ENCODE data around the gene CNGB1.
A peak's percentile ranks its signal among the peaks of the same experiment; 100 is the strongest.

Gene CNGB1

DNA sequence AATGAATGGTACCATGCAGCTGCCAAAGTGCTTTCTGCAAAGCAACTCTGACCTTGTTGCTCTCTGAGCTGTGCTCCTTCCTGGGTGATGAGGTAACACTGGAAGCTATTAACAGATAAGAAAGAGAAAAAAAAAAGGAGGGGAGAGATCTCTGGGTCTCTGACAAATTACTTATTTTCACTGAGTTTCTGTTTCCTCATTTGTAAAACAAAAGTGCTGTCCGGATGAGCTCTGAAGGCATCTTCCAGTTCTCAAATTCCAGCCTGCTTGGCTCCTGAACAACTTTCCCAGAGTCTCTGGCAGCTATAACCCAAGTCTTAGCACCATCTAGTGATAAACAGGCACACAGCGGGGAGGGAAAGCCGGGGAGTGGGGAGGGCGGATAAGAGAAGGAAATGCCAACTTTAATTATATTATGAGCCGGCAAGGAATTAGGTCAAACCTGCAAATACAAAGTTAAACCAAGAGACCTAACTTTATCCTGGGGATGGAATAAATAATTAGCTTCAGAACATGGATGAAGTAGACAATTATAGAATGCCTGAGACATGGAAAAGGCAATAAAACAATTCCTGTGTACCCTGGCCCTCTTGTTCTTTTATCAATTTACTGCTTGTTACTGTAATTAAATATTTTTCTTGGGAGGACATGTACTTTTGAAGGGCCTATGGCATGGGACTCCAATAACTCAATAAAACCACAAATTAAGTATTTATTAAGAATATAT is 107.3 kb downstream of the CNGB1 start:
- WGBS, 2 donors (ENCODE audit: extremely low coverage in 2 of 2, insufficient read length in 2 of 2, insufficient replicate concordance in 1 of 2): no CpG with 5 or more reads among the region's 5 CpGs

GRCh38 chr16:57862698-57863433 is 108.1 kb downstream of the CNGB1 start:
- Histone ChIP-seq H3K27me3 (ENCODE audit: control insufficient read depth in 3 of 3, insufficient read depth in 3 of 3, low read depth in 1 of 3, low read length in 3 of 3) (peaks cover 0 to 3% (median 0%) of the 10 kb centered on the region in 3 experiments), H2BK120ac (ENCODE audit: low read depth, low read length) (no peak overlapping the region), H3K79me1 (ENCODE audit: low read depth, low read length) (no peaks in the 10 kb centered on the region), H3K23ac (ENCODE audit: low read depth, low read length, poor library complexity) (no peak overlapping the region), H4K91ac (ENCODE audit: low read depth, low read length, poor library complexity) (no peak overlapping the region), H2AK5ac (ENCODE audit: low read depth, low read length) (no peak overlapping the region), H3K18ac (ENCODE audit: low read length) (no peak overlapping the region), H2BK5ac (ENCODE audit: low read length) (no peak overlapping the region), H2BK15ac (ENCODE audit: low read length) (no peak overlapping the region), H2AFZ (ENCODE audit: low read length) (peak overlapping the region; percentile 21), H3K4me1 (ENCODE audit: control insufficient read depth in 2 of 2, insufficient read depth in 1 of 2, low read depth in 1 of 2, low read length in 2 of 2) (peaks cover 6 to 16% of the 10 kb centered on the region in 2 donors), H3K9ac (ENCODE audit: low read depth, low read length, poor library complexity) (peak overlapping the region; percentile 70), H3K9me3 (replicated peaks in 1 of 2; ENCODE audit: control insufficient read depth in 2 of 2, insufficient read depth in 1 of 2, low read depth in 1 of 2, low read length in 2 of 2) (no peaks in the 10 kb centered on the region), H3K4me2 (ENCODE audit: insufficient read depth, low read length, poor library complexity, severe bottlenecking) (no peak overlapping the region), H3K27ac (replicated peaks; ENCODE audit: low read length) (no peak overlapping the region), H3K14ac (ENCODE audit: low read length) (no peak overlapping the region), H3K4me3 (ENCODE audit: low read length in 2 of 2) (no peak overlapping the region), H2BK12ac (ENCODE audit: low read length) (no peak overlapping the region), H4K8ac (ENCODE audit: low read depth, low read length) (no peak overlapping the region), H3K36me3 (replicated peaks in 1 of 2; ENCODE audit: control insufficient read depth in 2 of 2, insufficient read depth in 2 of 2, low read length in 2 of 2) (no peaks in the 10 kb centered on the region), H3K4ac (ENCODE audit: low read length) (no peak overlapping the region)
- WGBS, 2 donors (ENCODE audit: extremely low coverage in 2 of 2, insufficient read length in 2 of 2, insufficient replicate concordance in 1 of 2): no CpG with 5 or more reads among the region's 9 CpGs
- no peak for DNase-seq (ENCODE audit: low spot score)

More for the DNA sequence above, 107.3 kb downstream of the CNGB1 start:
- H3K27ac ChIP-seq (replicated peaks; ENCODE audit: low read length): no peak overlapping the region
- H3K4me2 ChIP-seq (ENCODE audit: insufficient read depth, low read length, poor library complexity, severe bottlenecking): no peak overlapping the region
- H2AK5ac ChIP-seq (ENCODE audit: low read depth, low read length): no peak overlapping the region
- no peak overlapping the region for H2BK15ac ChIP-seq (ENCODE audit: low read length)
- DNase-seq (ENCODE audit: low spot score): peak; percentile 39
- H3K9ac ChIP-seq (ENCODE audit: low read depth, low read length, poor library complexity): no peak overlapping the region
- no peak overlapping the region for H4K8ac ChIP-seq (ENCODE audit: low read depth, low read length)
- H3K27me3 ChIP-seq (ENCODE audit: control insufficient read depth in 3 of 3, insufficient read depth in 3 of 3, low read depth in 1 of 3, low read length in 3 of 3): peaks cover 0 to 3% (median 0%) of the 10 kb centered on the region in 3 experiments
- H3K23ac ChIP-seq (ENCODE audit: low read depth, low read length, poor library complexity): no peak overlapping the region
- H3K79me1 ChIP-seq (ENCODE audit: low read depth, low read length): no peaks in the 10 kb centered on the region
- no peak overlapping the region for H2BK12ac ChIP-seq (ENCODE audit: low read length)
- peaks cover 6 to 16% of the 10 kb centered on the region in 2 donors for H3K4me1 ChIP-seq (ENCODE audit: control insufficient read depth in 2 of 2, insufficient read depth in 1 of 2, low read depth in 1 of 2, low read length in 2 of 2)
- H4K91ac ChIP-seq (ENCODE audit: low read depth, low read length, poor library complexity): no peak overlapping the region
- no peak overlapping the region for H2BK120ac ChIP-seq (ENCODE audit: low read depth, low read length)
- H3K4ac ChIP-seq (ENCODE audit: low read length): no peak overlapping the region
- no peak overlapping the region for H2BK5ac ChIP-seq (ENCODE audit: low read length)
- no peak overlapping the region for H3K14ac ChIP-seq (ENCODE audit: low read length)
- no peaks in the 10 kb centered on the region for H3K36me3 ChIP-seq (replicated peaks in 1 of 2; ENCODE audit: control insufficient read depth in 2 of 2, insufficient read depth in 2 of 2, low read length in 2 of 2)
- H3K4me3 ChIP-seq (ENCODE audit: low read length in 2 of 2): no peak overlapping the region
- H2AFZ ChIP-seq (ENCODE audit: low read length): no peak overlapping the region
- H3K18ac ChIP-seq (ENCODE audit: low read length): no peak overlapping the region
- H3K9me3 ChIP-seq (replicated peaks in 1 of 2; ENCODE audit: control insufficient read depth in 2 of 2, insufficient read depth in 1 of 2, low read depth in 1 of 2, low read length in 2 of 2): no peaks in the 10 kb centered on the region

GRCh38 chr16:57859331-57859730 is 111.6 kb downstream of the CNGB1 start:
- no peak overlapping the region for H3K18ac ChIP-seq (ENCODE audit: low read length)
- H4K8ac ChIP-seq (ENCODE audit: low read depth, low read length): no peak overlapping the region
- H3K4me2 ChIP-seq (ENCODE audit: insufficient read depth, low read length, poor library complexity, severe bottlenecking): no peak overlapping the region
- no peak overlapping the region for H3K4ac ChIP-seq (ENCODE audit: low read length)
- no peak overlapping the region for H4K91ac ChIP-seq (ENCODE audit: low read depth, low read length, poor library complexity)
- no peak overlapping the region for H3K23ac ChIP-seq (ENCODE audit: low read depth, low read length, poor library complexity)
- H2BK5ac ChIP-seq (ENCODE audit: low read length): no peak overlapping the region
- no peak overlapping the region for H2BK15ac ChIP-seq (ENCODE audit: low read length)
- H3K4me3 ChIP-seq (ENCODE audit: low read length in 2 of 2): no peak overlapping the region
- H3K4me1 ChIP-seq (ENCODE audit: control insufficient read depth in 2 of 2, insufficient read depth in 1 of 2, low read depth in 1 of 2, low read length in 2 of 2): peaks cover 6 to 16% of the 10 kb centered on the region in 2 donors
- H3K27ac ChIP-seq (replicated peaks; ENCODE audit: low read length): no peak overlapping the region
- H2BK12ac ChIP-seq (ENCODE audit: low read length): no peak overlapping the region
- no peak overlapping the region for H2AFZ ChIP-seq (ENCODE audit: low read length)
- peak; percentile 36 for DNase-seq (ENCODE audit: low spot score)
- H3K27me3 ChIP-seq (ENCODE audit: control insufficient read depth in 3 of 3, insufficient read depth in 3 of 3, low read depth in 1 of 3, low read length in 3 of 3): no peaks in the 10 kb centered on the region
- H3K9me3 ChIP-seq (replicated peaks in 1 of 2; ENCODE audit: control insufficient read depth in 2 of 2, insufficient read depth in 1 of 2, low read depth in 1 of 2, low read length in 2 of 2): peaks cover 3 to 5% of the 10 kb centered on the region in 2 donors
- no peaks in the 10 kb centered on the region for H3K79me1 ChIP-seq (ENCODE audit: low read depth, low read length)
- H2AK5ac ChIP-seq (ENCODE audit: low read depth, low read length): no peak overlapping the region
- H3K36me3 ChIP-seq (replicated peaks in 1 of 2; ENCODE audit: control insufficient read depth in 2 of 2, insufficient read depth in 2 of 2, low read length in 2 of 2): no peaks in the 10 kb centered on the region
- H3K14ac ChIP-seq (ENCODE audit: low read length): no peak overlapping the region
- H3K9ac ChIP-seq (ENCODE audit: low read depth, low read length, poor library complexity): no peak overlapping the region
- H2BK120ac ChIP-seq (ENCODE audit: low read depth, low read length): no peak overlapping the region
- no CpG with 5 or more reads among the region's 5 CpGs for WGBS, 2 donors (ENCODE audit: extremely low coverage in 2 of 2, insufficient read length in 2 of 2, insufficient replicate concordance in 1 of 2)

GRCh38 chr16:57858635-57859034 is 112.3 kb downstream of the CNGB1 start:
- no peak for DNase-seq (ENCODE audit: low spot score)
- H2BK5ac ChIP-seq (ENCODE audit: low read length): no peak overlapping the region
- H3K14ac ChIP-seq (ENCODE audit: low read length): no peak overlapping the region
- H3K18ac ChIP-seq (ENCODE audit: low read length): no peak overlapping the region
- H3K9me3 ChIP-seq (replicated peaks in 1 of 2; ENCODE audit: control insufficient read depth in 2 of 2, insufficient read depth in 1 of 2, low read depth in 1 of 2, low read length in 2 of 2): peaks cover 3 to 5% of the 10 kb centered on the region in 2 donors
- H3K4me3 ChIP-seq (ENCODE audit: low read length in 2 of 2): no peak overlapping the region
- H3K4me2 ChIP-seq (ENCODE audit: insufficient read depth, low read length, poor library complexity, severe bottlenecking): no peak overlapping the region
- no peak overlapping the region for H4K91ac ChIP-seq (ENCODE audit: low read depth, low read length, poor library complexity)
- no peak overlapping the region for H2BK12ac ChIP-seq (ENCODE audit: low read length)
- no peaks in the 10 kb centered on the region for H3K36me3 ChIP-seq (replicated peaks in 1 of 2; ENCODE audit: control insufficient read depth in 2 of 2, insufficient read depth in 2 of 2, low read length in 2 of 2)
- no peak overlapping the region for H2BK15ac ChIP-seq (ENCODE audit: low read length)
- H3K9ac ChIP-seq (ENCODE audit: low read depth, low read length, poor library complexity): no peak overlapping the region
- H3K27me3 ChIP-seq (ENCODE audit: control insufficient read depth in 3 of 3, insufficient read depth in 3 of 3, low read depth in 1 of 3, low read length in 3 of 3): no peaks in the 10 kb centered on the region
- H3K27ac ChIP-seq (replicated peaks; ENCODE audit: low read length): no peak overlapping the region
- no peak overlapping the region for H2BK120ac ChIP-seq (ENCODE audit: low read depth, low read length)
- H3K4me1 ChIP-seq (ENCODE audit: control insufficient read depth in 2 of 2, insufficient read depth in 1 of 2, low read depth in 1 of 2, low read length in 2 of 2): peaks cover 6 to 13% of the 10 kb centered on the region in 2 donors
- no CpG with 5 or more reads among the region's 8 CpGs for WGBS, 2 donors (ENCODE audit: extremely low coverage in 2 of 2, insufficient read length in 2 of 2, insufficient replicate concordance in 1 of 2)
- H4K8ac ChIP-seq (ENCODE audit: low read depth, low read length): no peak overlapping the region
- no peak overlapping the region for H3K4ac ChIP-seq (ENCODE audit: low read length)
- no peaks in the 10 kb centered on the region for H3K79me1 ChIP-seq (ENCODE audit: low read depth, low read length)
- H2AFZ ChIP-seq (ENCODE audit: low read length): no peak overlapping the region
- no peak overlapping the region for H3K23ac ChIP-seq (ENCODE audit: low read depth, low read length, poor library complexity)
- no peak overlapping the region for H2AK5ac ChIP-seq (ENCODE audit: low read depth, low read length)
